ENCODE data around the gene GRAPL.
"Not testable (repeated sequence)": the region's sequence is repeated elsewhere in the genome, so short reads cannot be mapped to it uniquely, and the experiment has no call there.

The GRAPL gene

DNA sequence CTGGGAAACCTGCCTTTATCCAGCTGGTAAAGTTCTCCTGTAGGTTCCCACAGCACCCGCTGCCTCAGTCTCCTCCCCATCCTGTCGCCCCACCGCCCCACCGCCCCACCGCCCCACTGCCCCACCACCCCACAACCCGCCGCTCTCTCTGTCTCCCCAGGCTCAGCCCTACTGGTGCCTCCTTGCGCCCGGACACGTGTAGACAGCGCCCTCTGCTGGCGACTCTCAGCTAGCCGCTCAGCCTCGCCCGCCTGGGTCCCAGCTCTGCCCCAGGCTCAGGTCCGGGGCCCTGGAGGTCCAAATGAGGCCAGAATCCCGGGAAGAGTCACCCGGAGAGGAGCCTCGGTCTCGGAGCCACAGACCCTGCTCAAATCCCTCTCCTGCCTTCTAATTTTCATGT lies 48.0 kb downstream of the GRAPL start:
- H3K4me1 ChIP-seq (ENCODE audit: control insufficient read depth, insufficient read depth, low read length); H3K36me3 ChIP-seq (ENCODE audit: insufficient read depth, low read length): not testable (repeated sequence)

GRCh38 chr17:19181040-19181875 lies 53.9 kb downstream of the GRAPL start:
- H3K4me1 ChIP-seq (ENCODE audit: control insufficient read depth, insufficient read depth, low read length); H3K36me3 ChIP-seq (ENCODE audit: insufficient read depth, low read length); H3K4me2 ChIP-seq (ENCODE audit: low read length); H3K9me3 ChIP-seq (replicated peaks; ENCODE audit: low read length); H3K4me3 ChIP-seq (ENCODE audit: low read length); H3K9ac ChIP-seq (ENCODE audit: low read depth, low read length); H3K27me3 ChIP-seq (ENCODE audit: control insufficient read depth, insufficient read depth, low read length): not testable (repeated sequence)

More for the DNA sequence above, 48.0 kb downstream of the GRAPL start:
- H3K4me3 ChIP-seq (ENCODE audit: low read length); H3K27me3 ChIP-seq (ENCODE audit: control insufficient read depth, insufficient read depth, low read length); H3K4me2 ChIP-seq (ENCODE audit: low read length); H3K9ac ChIP-seq (ENCODE audit: low read depth, low read length); H3K9me3 ChIP-seq (replicated peaks; ENCODE audit: low read length): not testable (repeated sequence)

DNA sequence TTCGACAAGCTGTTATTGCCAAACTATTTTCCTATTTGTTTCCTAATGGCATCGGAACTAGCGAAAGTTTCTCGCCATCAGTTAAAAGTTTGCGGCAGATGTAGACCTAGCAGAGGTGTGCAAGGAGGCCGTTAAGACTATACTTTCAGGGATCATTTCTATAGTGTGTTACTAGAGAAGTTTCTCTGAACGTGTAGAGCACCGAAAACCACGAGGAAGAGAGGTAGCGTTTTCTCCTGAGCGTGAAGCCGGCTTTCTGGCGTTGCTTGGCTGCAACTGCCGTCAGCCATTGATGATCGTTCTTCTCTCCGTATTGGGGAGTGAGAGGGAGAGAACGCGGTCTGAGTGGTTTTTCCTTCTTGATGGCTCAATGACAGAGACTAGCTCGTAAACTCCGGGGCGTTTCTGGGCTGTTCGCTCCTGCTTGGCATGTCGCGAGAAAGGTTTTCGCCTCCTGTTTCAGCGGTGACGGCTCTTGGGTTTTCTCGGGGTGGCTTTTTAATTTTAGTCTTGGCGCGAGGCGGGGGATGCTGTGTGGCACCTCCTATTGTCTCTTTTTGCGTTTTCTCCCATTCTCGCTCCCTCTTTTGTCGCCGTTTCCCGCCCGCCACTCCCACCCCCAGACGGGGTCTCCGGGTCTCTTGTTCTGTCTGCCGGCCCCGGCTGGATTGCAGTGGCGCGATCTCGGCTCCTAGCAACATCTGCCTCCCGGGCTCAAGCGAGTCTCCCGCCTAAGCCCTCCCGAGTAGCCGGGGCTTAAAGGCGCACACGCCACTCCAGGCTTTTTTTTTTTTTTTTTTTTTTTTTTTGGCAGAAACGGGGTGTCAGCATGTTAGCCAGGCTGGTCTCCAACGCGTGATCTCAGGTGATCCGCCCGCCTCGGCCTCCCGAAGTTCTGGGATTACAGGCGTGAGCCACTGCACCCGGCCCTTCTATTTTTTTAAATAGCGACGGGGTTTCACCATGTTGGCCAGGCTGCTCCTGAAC lies 60.8 kb downstream of the GRAPL start:
- H3K9ac ChIP-seq (ENCODE audit: low read depth, low read length); H3K4me3 ChIP-seq (ENCODE audit: low read length); H3K4me2 ChIP-seq (ENCODE audit: low read length); H3K9me3 ChIP-seq (replicated peaks; ENCODE audit: low read length); H3K36me3 ChIP-seq (ENCODE audit: insufficient read depth, low read length); H3K4me1 ChIP-seq (ENCODE audit: control insufficient read depth, insufficient read depth, low read length); H3K27me3 ChIP-seq (ENCODE audit: control insufficient read depth, insufficient read depth, low read length): not testable (repeated sequence)

- H3K36me3 ChIP-seq (ENCODE audit: insufficient read depth, low read length); H3K9ac ChIP-seq (ENCODE audit: low read depth, low read length); H3K4me1 ChIP-seq (ENCODE audit: control insufficient read depth, insufficient read depth, low read length); H3K27me3 ChIP-seq (ENCODE audit: control insufficient read depth, insufficient read depth, low read length); H3K4me2 ChIP-seq (ENCODE audit: low read length); H3K9me3 ChIP-seq (replicated peaks; ENCODE audit: low read length); H3K4me3 ChIP-seq (ENCODE audit: low read length): not testable (repeated sequence)
Measured at GRCh38 chr17:19188870-19189708, 61.7 kb downstream of the GRAPL start.

DNA sequence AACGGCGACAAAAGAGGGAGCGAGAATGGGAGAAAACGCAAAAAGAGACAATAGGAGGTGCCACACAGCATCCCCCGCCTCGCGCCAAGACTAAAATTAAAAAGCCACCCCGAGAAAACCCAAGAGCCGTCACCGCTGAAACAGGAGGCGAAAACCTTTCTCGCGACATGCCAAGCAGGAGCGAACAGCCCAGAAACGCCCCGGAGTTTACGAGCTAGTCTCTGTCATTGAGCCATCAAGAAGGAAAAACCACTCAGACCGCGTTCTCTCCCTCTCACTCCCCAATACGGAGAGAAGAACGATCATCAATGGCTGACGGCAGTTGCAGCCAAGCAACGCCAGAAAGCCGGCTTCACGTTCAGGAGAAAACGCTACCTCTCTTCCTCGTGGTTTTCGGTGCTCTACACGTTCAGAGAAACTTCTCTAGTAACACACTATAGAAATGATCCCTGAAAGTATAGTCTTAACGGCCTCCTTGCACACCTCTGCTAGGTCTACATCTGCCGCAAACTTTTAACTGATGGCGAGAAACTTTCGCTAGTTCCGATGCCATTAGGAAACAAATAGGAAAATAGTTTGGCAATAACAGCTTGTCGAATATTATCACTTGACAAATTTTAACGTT lies 62.5 kb downstream of the GRAPL start:
- not testable (repeated sequence) for H3K9ac ChIP-seq (ENCODE audit: low read depth, low read length); H3K36me3 ChIP-seq (ENCODE audit: insufficient read depth, low read length); H3K4me1 ChIP-seq (ENCODE audit: control insufficient read depth, insufficient read depth, low read length); H3K4me2 ChIP-seq (ENCODE audit: low read length); H3K4me3 ChIP-seq (ENCODE audit: low read length); H3K27me3 ChIP-seq (ENCODE audit: control insufficient read depth, insufficient read depth, low read length); H3K9me3 ChIP-seq (replicated peaks; ENCODE audit: low read length)

DNA sequence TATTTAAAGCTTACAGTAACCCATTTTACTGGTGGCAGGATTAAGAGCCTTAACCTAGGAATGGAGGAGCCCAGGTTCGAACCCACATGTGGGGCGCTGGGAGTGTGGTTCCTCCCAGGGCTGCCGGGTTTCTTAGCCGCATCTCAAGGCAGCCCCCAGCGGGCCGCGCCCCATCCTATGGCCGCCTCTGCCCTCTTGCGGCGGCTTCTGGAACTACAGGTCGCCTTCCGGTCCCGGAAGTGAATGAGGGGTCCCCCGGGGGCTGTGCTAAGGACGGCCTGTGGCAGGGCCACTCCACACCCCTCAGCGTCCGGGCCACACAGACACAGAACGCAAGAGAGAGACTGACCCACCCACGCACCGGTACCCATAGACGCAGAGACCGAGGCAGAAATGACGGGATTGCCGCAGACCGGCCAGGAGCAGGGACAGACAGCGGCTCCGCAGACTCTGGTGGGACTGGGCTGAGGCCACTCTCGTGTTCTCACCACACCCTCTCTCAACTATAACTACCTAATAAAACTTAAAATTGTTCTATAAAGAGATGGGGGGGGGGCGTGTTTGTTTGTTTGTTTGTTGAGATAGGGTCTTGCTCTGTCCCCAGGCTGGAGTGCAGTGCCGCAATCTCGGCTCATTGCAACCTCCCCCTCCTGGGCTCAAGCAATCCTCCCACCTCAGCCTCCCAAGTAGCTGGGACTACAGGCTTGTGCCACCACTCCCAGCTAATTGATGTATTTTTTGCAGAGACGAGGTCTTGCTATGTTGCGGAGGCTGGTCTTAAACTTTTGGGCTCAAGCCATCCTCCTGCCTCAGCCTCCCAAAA lies 69.2 kb downstream of the GRAPL start:
- not testable (repeated sequence) for H3K4me1 ChIP-seq (ENCODE audit: control insufficient read depth, insufficient read depth, low read length)
- peak overlapping the region; percentile 59 for H3K4me3 ChIP-seq (ENCODE audit: low read length)

DNA sequence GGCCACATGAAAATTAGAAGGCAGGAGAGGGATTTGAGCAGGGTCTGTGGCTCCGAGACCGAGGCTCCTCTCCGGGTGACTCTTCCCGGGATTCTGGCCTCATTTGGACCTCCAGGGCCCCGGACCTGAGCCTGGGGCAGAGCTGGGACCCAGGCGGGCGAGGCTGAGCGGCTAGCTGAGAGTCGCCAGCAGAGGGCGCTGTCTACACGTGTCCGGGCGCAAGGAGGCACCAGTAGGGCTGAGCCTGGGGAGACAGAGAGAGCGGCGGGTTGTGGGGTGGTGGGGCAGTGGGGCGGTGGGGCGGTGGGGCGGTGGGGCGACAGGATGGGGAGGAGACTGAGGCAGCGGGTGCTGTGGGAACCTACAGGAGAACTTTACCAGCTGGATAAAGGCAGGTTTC lies 75.1 kb downstream of the GRAPL start:
- H3K36me3 ChIP-seq (ENCODE audit: insufficient read depth, low read length); H3K9me3 ChIP-seq (replicated peaks; ENCODE audit: low read length); H3K4me1 ChIP-seq (ENCODE audit: control insufficient read depth, insufficient read depth, low read length); H3K4me3 ChIP-seq (ENCODE audit: low read length); H3K9ac ChIP-seq (ENCODE audit: low read depth, low read length); H3K4me2 ChIP-seq (ENCODE audit: low read length); H3K27me3 ChIP-seq (ENCODE audit: control insufficient read depth, insufficient read depth, low read length): not testable (repeated sequence)

More for the DNA sequence above, 69.2 kb downstream of the GRAPL start:
- H3K36me3 ChIP-seq (ENCODE audit: insufficient read depth, low read length); H3K9me3 ChIP-seq (replicated peaks; ENCODE audit: low read length); H3K27me3 ChIP-seq (ENCODE audit: control insufficient read depth, insufficient read depth, low read length): not testable (repeated sequence)
- Histone ChIP-seq H3K4me2 (ENCODE audit: low read length) (peak overlapping the region; percentile 64), H3K9ac (ENCODE audit: low read depth, low read length) (peak overlapping the region; percentile 47)

GRCh38 chr17:19203429-19203828 lies 76.0 kb downstream of the GRAPL start:
- H3K4me2 ChIP-seq (ENCODE audit: low read length); H3K27me3 ChIP-seq (ENCODE audit: control insufficient read depth, insufficient read depth, low read length); H3K36me3 ChIP-seq (ENCODE audit: insufficient read depth, low read length); H3K9ac ChIP-seq (ENCODE audit: low read depth, low read length); H3K4me1 ChIP-seq (ENCODE audit: control insufficient read depth, insufficient read depth, low read length); H3K9me3 ChIP-seq (replicated peaks; ENCODE audit: low read length); H3K4me3 ChIP-seq (ENCODE audit: low read length): not testable (repeated sequence)

All from skeletal muscle satellite cell (primary cell).